Right lobe of liver (tissue), 6 donors: Measurements from ENCODE around the gene CTAGE1. TPM values are rescaled to one million over a fixed set of nuclear protein-coding genes. Genes with fewer than 3 reads are reported as not detected.

Source experiments
- ATAC-seq, 4 donors: fragments of 200-7000 bp; cut with Tn5 transposase; one replicate each; pipeline ENCODE4 v1.9.1; 2020; ENCODE audit warnings: mild to moderate bottlenecking in 4 of 4, moderate library complexity in 4 of 4
- DNase-seq, 3 donors: peaks; one replicate each; pipeline ENCODE4 v3.0.0-alpha.2; 2020
- H3K27ac ChIP-seq, 3 donors: fragments of 200-600 bp; one replicate each; pipeline ENCODE4 v1.8.0; 2022
- H3K27me3 ChIP-seq, 2 donors: fragments of 200-600 bp; one replicate each; pipeline ENCODE4 v1.8.0; 2022
- H3K36me3 ChIP-seq, 4 donors: fragments of 200-600 bp; sonication (generic) in 1 of 4; one replicate each; pipeline versions ENCODE4 v1.5.1 to v1.8.0; 2017 to 2022; ENCODE audit warnings: control low read depth in 1 of 4
- H3K4me1 ChIP-seq, 4 donors: fragments of 200-600 bp; sonication (generic) in 1 of 4; one replicate each; pipeline versions ENCODE4 v1.5.1 to v1.8.0; 2017 to 2022; ENCODE audit warnings: control low read depth in 1 of 4
- H3K4me3 ChIP-seq, 3 donors: fragments of 200-600 bp; one replicate each; pipeline ENCODE4 v1.8.0; 2022
- H3K9me3 ChIP-seq, 4 donors: fragments of 200-600 bp; sonication (generic) in 1 of 4; one replicate each; pipeline versions ENCODE4 v1.5.1 to v1.8.0; 2017 to 2022; ENCODE audit warnings: control low read depth in 1 of 4
- CTCF ChIP-seq, 4 donors: fragments of 200-600 bp in 3 of 4; fragments of 450-650 bp in 1 of 4; IDR thresholded peaks; one replicate each; pipeline versions ENCODE4 v1.5.1 to v1.8.0; 2016 to 2022; ENCODE audit warnings: antibody characterized with exemption in 4 of 4, mild to moderate bottlenecking in 2 of 4
- POLR2A ChIP-seq: fragments of 450-650 bp; IDR thresholded peaks from one replicate; pipeline ENCODE4 v1.6.1; 2017; ENCODE audit warnings: antibody characterized with exemption, mild to moderate bottlenecking
- WGBS: methylation state at CpG from one replicate; pipeline ENCODE4 v1.1.6; 2018; ENCODE audit warnings: low coverage, low lambda C conversion rate; ENCODE audit not compliant: insufficient coverage; ENCODE audit errors: missing lambda C conversion rate; 5-methylcytosine and 5-hydroxymethylcytosine counted together
- intact Hi-C, 2 donors: fragments of 100-400 bp; cut with DNase I; formaldehyde crosslinking; loops; one replicate each; pipeline versions ENCODE4 v1.11.2 to v1.14.1; 2022
- total RNA-seq, 6 experiments: library from RNA; depleted of rRNA in 2 of 6; stranded (reverse); fragments of >200 nt in 2 of 6; fragmentation: NEBNext Ultra II Directional in 3 of 6; extraction: Animal tissue kit (Norgen Biotek cat#: 25700) in 3 of 6; gene quantifications; one replicate each; pipeline versions ENCODE4 v1.1.0 to v1.2.4, GENCODE V29; 2016 to 2023
- donor health status: DM: no; HTN: yes; CAD: no.
- donor health status: DM: no; HTN: no; CAD: no.
- donor health status: DM: no; HTN: no; CAD: no.
- donor health status: DM: no; HTN: yes; CAD: no.
- donor health status: DM: no; HTN: yes; CAD: no.

Gene CTAGE1
- total RNA-seq, 6 experiments from 2014 or later: not detected

DNA sequence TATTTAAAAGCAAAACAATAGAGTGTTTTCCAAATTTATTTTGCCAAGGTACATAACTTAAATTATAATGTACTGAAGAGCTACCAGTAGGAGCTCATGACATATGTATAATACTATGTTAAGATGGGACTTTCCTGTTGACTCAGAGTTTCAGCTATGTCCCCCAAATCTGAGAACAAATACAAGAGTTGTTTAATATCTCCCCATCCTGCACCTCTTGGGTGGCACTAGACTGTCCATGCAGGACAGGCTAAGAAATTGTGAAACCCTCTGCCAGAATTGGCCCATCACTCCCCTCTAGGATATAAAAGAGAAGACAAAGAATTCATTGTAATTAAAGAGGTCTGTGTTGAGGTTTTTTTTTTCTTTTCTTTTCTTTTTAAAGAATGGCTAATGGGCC lies 21.7 kb upstream of the CTAGE1 start:
- Histone ChIP-seq H3K4me1 (no peaks in the 10 kb centered on the region), H3K36me3 (no peaks in the 10 kb centered on the region), H3K27ac (no peak overlapping the region), H3K9me3 (no peaks in the 10 kb centered on the region), H3K27me3 (no peaks in the 10 kb centered on the region), H3K4me3 (no peak overlapping the region)
- no peak for TF ChIP-seq CTCF (IDR thresholded peaks at IDR 0.05)
- DNase-seq: no peak
- no peak for ATAC-seq
- intact Hi-C loops: no loop called here

GRCh38 chr18:22436136-22436535 lies 18.4 kb upstream of the CTAGE1 start:
- intact Hi-C loops: no loop called here
- DNase-seq (no peak), ATAC-seq (peak; percentile 16 to 78 (median 20))
- WGBS: 30% methylated on average over 3 of the region's 4 CpGs
- Histone ChIP-seq H3K27ac (no peak overlapping the region), H3K36me3 (no peaks in the 10 kb centered on the region), H3K27me3 (no peaks in the 10 kb centered on the region), H3K4me1 (peaks cover 0 to 10% (median 0%) of the 10 kb centered on the region in 4 donors), H3K4me3 (no peak overlapping the region), H3K9me3 (no peaks in the 10 kb centered on the region)
- TF ChIP-seq POLR2A (no peak), CTCF (IDR thresholded peaks at IDR 0.05) (no peak)

GRCh38 chr18:22434973-22435608 lies 17.4 kb upstream of the CTAGE1 start:
- no peaks in the 10 kb centered on the region for H3K27me3 ChIP-seq
- H3K27ac ChIP-seq: no peak overlapping the region
- DNase-seq: no peak
- ATAC-seq: no peak
- no peaks in the 10 kb centered on the region for H3K36me3 ChIP-seq
- no peak for TF ChIP-seq CTCF (IDR thresholded peaks at IDR 0.05)
- no peak for TF ChIP-seq POLR2A
- H3K9me3 ChIP-seq: no peaks in the 10 kb centered on the region
- intact Hi-C loops: no loop called here
- peaks cover 0 to 10% (median 0%) of the 10 kb centered on the region in 4 donors for H3K4me1 ChIP-seq
- no peak overlapping the region for H3K4me3 ChIP-seq
- 84% methylated on average over 4 of the region's 5 CpGs for WGBS

DNA sequence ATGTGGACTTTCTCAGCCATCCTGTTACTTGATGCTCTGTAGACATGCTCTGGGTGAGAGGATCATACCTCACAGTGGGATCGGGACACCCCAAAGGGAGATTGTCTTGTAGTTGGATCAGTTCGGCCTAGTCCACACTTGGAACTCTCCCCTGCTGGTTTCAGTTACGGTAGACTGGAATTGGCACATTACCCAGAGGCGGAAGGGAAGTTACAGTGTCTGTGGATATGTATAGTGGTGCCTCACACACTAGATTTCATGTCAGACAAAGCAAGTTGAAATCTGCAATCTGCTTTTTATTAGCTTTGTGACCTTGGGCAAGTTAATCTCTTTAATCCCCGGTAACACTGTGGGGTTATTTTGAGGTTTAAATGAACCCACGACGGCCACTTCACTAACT lies 16.2 kb upstream of the CTAGE1 start:
- DNase-seq: no peak
- intact Hi-C loops: no loop called here
- ATAC-seq: no peak
- no peaks in the 10 kb centered on the region for H3K9me3 ChIP-seq
- peaks cover 0 to 17% (median 3%) of the 10 kb centered on the region in 4 donors for H3K4me1 ChIP-seq
- WGBS: 84% methylated on average over 7 of the region's 7 CpGs
- TF ChIP-seq POLR2A (no peak), CTCF (IDR thresholded peaks at IDR 0.05) (no peak)
- H3K27me3 ChIP-seq: no peaks in the 10 kb centered on the region
- H3K4me3 ChIP-seq: no peak overlapping the region
- H3K36me3 ChIP-seq: no peaks in the 10 kb centered on the region
- no peak overlapping the region for H3K27ac ChIP-seq
